DOHH2 (cell line): ENCODE measurements around the gene PHLPP1.

Experiments used
- H3F3A ChIP-seq: fragments of 200-600 bp; sonication (generic), shearing (Covaris generic); 2 replicates; pipeline ENCODE4 v1.6.0; 2016; ENCODE audit warnings: antibody characterized with exemption, mild to moderate bottlenecking; ENCODE audit not compliant: control insufficient read depth, insufficient read depth
- H3K27ac ChIP-seq: fragments of 200-600 bp; sonication (generic); 2 replicates; pipeline ENCODE4 v1.5.1; 2014; ENCODE audit warnings: low read depth, mild to moderate bottlenecking, low read length, moderate library complexity
- H3K27me3 ChIP-seq: fragments of 200-600 bp; sonication (generic); 2 replicates; pipeline ENCODE4 v1.6.1; 2014; ENCODE audit warnings: mild to moderate bottlenecking, low read length, mixed read lengths; ENCODE audit not compliant: control insufficient read depth
- H3K36me3 ChIP-seq: fragments of 200-600 bp; sonication (generic); 2 replicates; pipeline ENCODE4 v1.6.1; 2014; ENCODE audit warnings: mild to moderate bottlenecking, low read length, moderate library complexity, mixed read lengths; ENCODE audit not compliant: control insufficient read depth
- H3K4me1 ChIP-seq: fragments of 200-600 bp; sonication (generic); 2 replicates; pipeline ENCODE4 v1.6.1; 2014; ENCODE audit warnings: mild to moderate bottlenecking, low read length, mixed read lengths; ENCODE audit not compliant: control insufficient read depth
- H3K4me2 ChIP-seq: fragments of 200-600 bp; sonication (generic); 2 replicates; pipeline ENCODE4 v1.6.0; 2014; ENCODE audit warnings: mild to moderate bottlenecking, low read length, moderate library complexity
- H3K4me3 ChIP-seq: fragments of 200-600 bp; sonication (generic); 2 replicates; pipeline ENCODE4 v1.5.1; 2014; ENCODE audit warnings: mild to moderate bottlenecking, low read length, mixed read lengths
- H3K79me2 ChIP-seq: fragments of 200-600 bp; sonication (generic); 2 replicates; pipeline ENCODE4 v1.6.1; 2014; ENCODE audit warnings: mild to moderate bottlenecking, low read length, mixed read lengths; ENCODE audit not compliant: control insufficient read depth
- H3K9me2 ChIP-seq: fragments of 200-600 bp; sonication (generic); replicated peaks from 2 replicates; pipeline ENCODE4 v1.6.1; 2014; ENCODE audit warnings: mild to moderate bottlenecking, low read length, mixed read lengths; ENCODE audit not compliant: control insufficient read depth
- H3K9me3 ChIP-seq: fragments of 200-600 bp; sonication (generic); 2 replicates; pipeline ENCODE4 v1.6.1; 2014; ENCODE audit warnings: antibody characterized with exemption, low read length, mixed read lengths; ENCODE audit not compliant: control insufficient read depth, insufficient read depth
- H4K20me1 ChIP-seq: fragments of 200-600 bp; sonication (generic); 2 replicates; pipeline ENCODE4 v1.6.0; 2014; ENCODE audit warnings: low read depth, mild to moderate bottlenecking, antibody characterized with exemption, low read length, moderate library complexity; ENCODE audit not compliant: control insufficient read depth, insufficient read depth
- EZH2phosphoT487 ChIP-seq: fragments of 200-600 bp; sonication (generic); IDR thresholded peaks from 2 replicates; pipeline ENCODE4 v1.6.1; 2017; ENCODE audit warnings: borderline replicate concordance, mild to moderate bottlenecking, antibody characterized with exemption, low read length, moderate library complexity, mixed read lengths
- TF ChIP-seq, protein P1 (sequence below): fragments of 200-600 bp; sonication (generic); IDR thresholded peaks from one replicate; pipeline ENCODE4 v1.5.1; 2014; ENCODE audit warnings: antibody characterized with exemption, mild to moderate bottlenecking, low read depth, low read length; ENCODE audit not compliant: poor library complexity, severe bottlenecking

Gene PHLPP1

GRCh38 chr18:62964432-62964831 is 249.1 kb downstream of the PHLPP1 start:
- peaks cover 9% of the 10 kb centered on the region; the same call in 1 of the 2 replicates for H3K36me3 ChIP-seq
- H3K4me2 ChIP-seq = no peak overlapping the region
- no peaks in the 10 kb centered on the region for H4K20me1 ChIP-seq
- H3K4me1 ChIP-seq = no peaks in the 10 kb centered on the region
- no peaks in the 10 kb centered on the region for H3F3A ChIP-seq
- no peak overlapping the region for H3K27ac ChIP-seq
- H3K4me3 ChIP-seq = no peak overlapping the region
- no peak for TF ChIP-seq EZH2phosphoT487
- no peaks in the 10 kb centered on the region for H3K27me3 ChIP-seq
- no peaks in the 10 kb centered on the region for H3K9me2 ChIP-seq
- no peaks in the 10 kb centered on the region for H3K79me2 ChIP-seq
- H3K9me3 ChIP-seq = no peaks in the 10 kb centered on the region

DNA sequence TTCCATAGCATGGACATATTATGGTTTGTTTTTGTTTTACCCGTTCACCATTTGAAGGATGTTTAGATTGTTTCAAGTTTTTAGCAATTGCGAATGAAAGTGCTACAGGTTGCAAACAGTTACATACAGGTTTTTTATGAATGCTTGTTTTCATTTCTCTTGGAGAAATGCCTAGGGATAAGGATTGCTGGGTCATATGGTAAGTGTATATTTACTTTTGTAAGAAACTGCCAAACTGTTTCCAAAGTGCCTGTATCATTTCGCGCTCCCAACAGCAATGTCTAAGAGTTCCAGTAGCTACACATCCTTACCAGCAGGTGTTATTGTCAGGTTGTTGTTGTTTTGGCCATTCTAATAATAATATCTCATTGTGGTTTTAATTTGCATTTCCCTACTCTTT is 251.7 kb downstream of the PHLPP1 start:
- Histone ChIP-seq H3K4me1 (no peaks in the 10 kb centered on the region), H3K27ac (no peak overlapping the region), H3K36me3 (peaks cover 9% of the 10 kb centered on the region; the same call in 1 of the 2 replicates), H3F3A (no peaks in the 10 kb centered on the region), H3K4me3 (no peak overlapping the region), H3K27me3 (no peaks in the 10 kb centered on the region), H3K79me2 (no peaks in the 10 kb centered on the region), H3K9me2 (no peaks in the 10 kb centered on the region), H3K4me2 (no peak overlapping the region), H3K9me3 (no peaks in the 10 kb centered on the region), H4K20me1 (no peaks in the 10 kb centered on the region)
- TF ChIP-seq EZH2phosphoT487 = no peak
- TF ChIP-seq, protein P1, sequence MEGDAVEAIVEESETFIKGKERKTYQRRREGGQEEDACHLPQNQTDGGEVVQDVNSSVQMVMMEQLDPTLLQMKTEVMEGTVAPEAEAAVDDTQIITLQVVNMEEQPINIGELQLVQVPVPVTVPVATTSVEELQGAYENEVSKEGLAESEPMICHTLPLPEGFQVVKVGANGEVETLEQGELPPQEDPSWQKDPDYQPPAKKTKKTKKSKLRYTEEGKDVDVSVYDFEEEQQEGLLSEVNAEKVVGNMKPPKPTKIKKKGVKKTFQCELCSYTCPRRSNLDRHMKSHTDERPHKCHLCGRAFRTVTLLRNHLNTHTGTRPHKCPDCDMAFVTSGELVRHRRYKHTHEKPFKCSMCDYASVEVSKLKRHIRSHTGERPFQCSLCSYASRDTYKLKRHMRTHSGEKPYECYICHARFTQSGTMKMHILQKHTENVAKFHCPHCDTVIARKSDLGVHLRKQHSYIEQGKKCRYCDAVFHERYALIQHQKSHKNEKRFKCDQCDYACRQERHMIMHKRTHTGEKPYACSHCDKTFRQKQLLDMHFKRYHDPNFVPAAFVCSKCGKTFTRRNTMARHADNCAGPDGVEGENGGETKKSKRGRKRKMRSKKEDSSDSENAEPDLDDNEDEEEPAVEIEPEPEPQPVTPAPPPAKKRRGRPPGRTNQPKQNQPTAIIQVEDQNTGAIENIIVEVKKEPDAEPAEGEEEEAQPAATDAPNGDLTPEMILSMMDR = no peak

- Histone ChIP-seq H3K27me3 (no peaks in the 10 kb centered on the region), H3K36me3 (peaks cover 21% of the 10 kb centered on the region), H3K4me2 (no peak overlapping the region), H3K4me1 (no peaks in the 10 kb centered on the region), H3K27ac (no peak overlapping the region), H4K20me1 (no peaks in the 10 kb centered on the region), H3K4me3 (no peak overlapping the region), H3F3A (no peaks in the 10 kb centered on the region), H3K79me2 (no peaks in the 10 kb centered on the region), H3K9me3 (no peaks in the 10 kb centered on the region), H3K9me2 (no peaks in the 10 kb centered on the region)
- TF ChIP-seq, protein P1 = no peak
- TF ChIP-seq EZH2phosphoT487 = no peak
These were observed 258.3 kb downstream of the PHLPP1 start for GRCh38 chr18:62973689-62974088.

DNA sequence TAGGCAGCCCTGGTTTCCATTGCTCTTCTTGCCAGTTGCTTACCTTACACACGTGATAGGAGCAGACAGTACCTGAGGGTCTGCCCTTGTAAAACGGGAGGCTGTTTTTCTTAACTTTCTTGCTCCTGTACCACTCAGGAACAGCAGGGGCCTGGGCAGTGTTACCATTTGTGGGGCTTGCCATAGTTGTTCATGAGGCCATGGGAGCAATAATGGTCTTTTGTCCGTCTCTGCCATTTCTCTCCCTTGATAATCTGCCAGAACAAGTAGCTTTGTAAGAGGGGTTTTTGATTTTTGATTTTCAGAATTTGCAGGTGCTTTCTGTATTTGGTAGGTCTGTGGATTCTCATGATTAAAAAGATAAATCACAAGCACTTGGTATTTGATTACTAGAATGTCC is 259.0 kb downstream of the PHLPP1 start:
- no peak overlapping the region for H3K4me2 ChIP-seq
- no peaks in the 10 kb centered on the region for H4K20me1 ChIP-seq
- no peak overlapping the region for H3K27ac ChIP-seq
- TF ChIP-seq, protein P1 = no peak
- TF ChIP-seq EZH2phosphoT487 = no peak
- no peaks in the 10 kb centered on the region for H3K4me1 ChIP-seq
- no peak overlapping the region for H3K4me3 ChIP-seq
- H3K27me3 ChIP-seq = no peaks in the 10 kb centered on the region
- no peaks in the 10 kb centered on the region for H3K9me3 ChIP-seq
- H3K79me2 ChIP-seq = no peaks in the 10 kb centered on the region
- no peaks in the 10 kb centered on the region for H3F3A ChIP-seq
- H3K36me3 ChIP-seq = peaks cover 27% of the 10 kb centered on the region
- no peaks in the 10 kb centered on the region for H3K9me2 ChIP-seq
